AG04449 (cell line): ENCODE data around the gene CD79B.

Source experiments
- CTCF ChIA-PET: fragments of 350-600 bp; formaldehyde crosslinking; extraction: SDS; loops from one replicate; lab custom pipeline; 2021; ENCODE audit warnings: antibody characterized with exemption; lab: Yijun Ruan, JAX
- POLR2A ChIA-PET: fragments of 400-600, 350-600 bp; formaldehyde crosslinking; extraction: SDS; loops from one replicate; lab custom pipeline; 2020; ENCODE audit warnings: antibody characterized with exemption, inconsistent platforms; lab: Yijun Ruan, JAX
- DNase-seq: peaks from one replicate; pipeline ENCODE4 v3.0.0-alpha.2; 2010; ENCODE audit warnings: low read depth, low spot score
- H3K4me3 ChIP-seq: 2 replicates; pipeline ENCODE4 v1.5.1; 2011; ENCODE audit warnings: low read depth, mild to moderate bottlenecking, control low read depth, low read length
- CTCF ChIP-seq: IDR thresholded peaks from one replicate; pipeline ENCODE4 v1.5.1; 2011; ENCODE audit warnings: mild to moderate bottlenecking, moderate library complexity, low read length, control low read depth, inconsistent platforms; ENCODE audit not compliant: insufficient read depth; ENCODE audit errors: missing control alignments

The CD79B gene

GRCh38 chr17:63973930-63974593 lies 41.9 kb upstream of the CD79B start:
- no peak overlapping the region for H3K4me3 ChIP-seq
- POLR2A ChIA-PET = no interaction called here
- DNase-seq = no peak
- CTCF ChIA-PET = interaction anchor here (1.0 to 3.1 kb wide), 5 partner anchors 28 to 160 kb away, joined by 3 to 11 read pairs (median 6); partner anchors contain the start of gene CSHL1
- no peak for TF ChIP-seq CTCF

DNA sequence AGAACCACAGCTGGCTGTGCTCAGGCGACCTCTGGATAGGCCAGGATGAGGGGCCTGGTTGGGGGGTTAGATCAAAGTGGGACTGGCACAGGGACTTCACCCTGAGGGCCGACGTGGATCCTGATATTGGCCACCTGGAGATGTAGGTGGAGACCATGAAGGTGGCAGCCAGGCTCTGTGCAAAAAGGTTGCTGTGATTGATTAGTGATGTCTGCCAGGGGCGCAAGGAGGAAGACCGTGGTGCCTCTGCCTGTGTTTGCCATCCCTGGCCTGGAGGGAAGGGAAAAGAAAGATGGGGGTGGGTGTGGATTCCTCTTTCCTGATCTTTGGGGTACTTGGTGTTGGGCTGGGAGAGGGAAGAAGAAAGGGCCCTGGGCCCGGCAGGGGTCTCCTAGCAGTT lies 41.1 kb upstream of the CD79B start:
- POLR2A ChIA-PET = no interaction called here
- H3K4me3 ChIP-seq = no peak overlapping the region
- CTCF ChIA-PET = interaction anchor here (1.2 to 2.5 kb wide), 3 partner anchors 27 to 160 kb away, joined by 3 to 11 read pairs (median 6); no protein-coding TSS in a partner anchor
- TF ChIP-seq CTCF = no peak
- DNase-seq = no peak

DNA sequence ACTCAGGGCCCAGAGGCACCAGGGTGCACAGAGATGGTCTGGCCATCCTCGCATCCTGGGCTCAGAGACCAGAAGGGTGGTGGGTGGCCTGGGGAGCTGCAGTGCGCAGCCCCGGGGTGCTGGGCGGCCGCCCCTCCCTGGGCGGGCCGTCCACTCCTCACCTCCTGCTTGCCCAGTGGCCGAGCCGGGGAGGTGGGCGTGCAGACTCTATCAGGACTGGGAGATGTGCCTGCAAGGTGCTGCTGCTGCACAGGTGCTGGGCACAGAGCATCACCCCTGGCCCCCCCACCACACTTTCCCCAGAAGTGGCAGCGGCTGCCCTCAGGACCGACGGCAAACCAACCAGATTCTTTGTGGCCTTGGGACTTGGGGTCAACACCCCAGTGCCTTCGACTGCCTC lies 40.7 kb upstream of the CD79B start, which contains the start of gene SCN4A:
Gene SCN4A (minus strand): TSS at position 123 of the 400 bp plus-strand sequence. CDS start 77 bp downstream, at position 46.
- ChIA-PET POLR2A (no interaction called here), CTCF (interaction anchor here (2.5 kb wide), 1 partner anchor 26 kb away, joined by 11 read pairs; no protein-coding TSS in a partner anchor)
- no peak for TF ChIP-seq CTCF
- H3K4me3 ChIP-seq = no peak within 1 kb of the TSS
- DNase-seq = no peak

DNA sequence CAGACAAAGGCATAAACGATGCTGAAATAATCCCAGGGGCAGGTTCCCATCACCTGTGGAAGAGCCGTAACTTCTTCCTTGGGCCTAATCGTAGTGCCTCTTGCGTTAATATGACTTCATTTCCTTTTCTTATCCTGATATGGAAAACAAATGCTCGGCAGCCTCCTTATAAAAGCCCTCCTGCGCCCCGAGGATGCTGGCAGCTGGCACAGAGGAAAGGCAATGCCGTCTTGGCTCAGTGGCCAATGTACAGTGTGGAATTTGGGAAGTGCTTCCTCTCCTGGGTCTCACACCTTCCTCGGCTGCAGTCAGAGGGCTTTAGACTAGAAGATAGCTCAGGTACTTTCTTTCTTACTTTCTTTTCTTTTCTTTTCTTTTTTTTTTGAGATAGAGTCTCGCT lies 37.1 kb upstream of the CD79B start:
- DNase-seq = no peak
- ChIA-PET POLR2A (no interaction called here), CTCF (interaction anchor here (1.0 to 2.3 kb wide), 8 partner anchors 10 to 164 kb away, joined by 3 to 10 read pairs (median 3); partner anchors contain the start of gene GH1)
- no peak for TF ChIP-seq CTCF
- H3K4me3 ChIP-seq = no peak overlapping the region

GRCh38 chr17:63967953-63968352 lies 35.8 kb upstream of the CD79B start:
- POLR2A ChIA-PET = no interaction called here

More at GRCh38 chr17:63967953-63968352, 35.8 kb upstream of the CD79B start:
- CTCF ChIA-PET = interaction anchor here (0.8 to 1.8 kb wide), 6 partner anchors 14 to 60 kb away, joined by 3 to 6 read pairs (median 3); no protein-coding TSS in a partner anchor
- DNase-seq = no peak
- H3K4me3 ChIP-seq = no peak overlapping the region
- no peak for TF ChIP-seq CTCF
